ENCODE results near the gene PACSIN1.

Gene PACSIN1

GRCh38 chr6:34547701-34548644 lies 82.1 kb downstream of the PACSIN1 start:
- no peak for DNase-seq

- DNase-seq = no peak
These were observed 83.3 kb downstream of the PACSIN1 start for GRCh38 chr6:34549026-34549803.

- DNase-seq = no peak
These were observed 83.9 kb downstream of the PACSIN1 start for GRCh38 chr6:34549804-34550202.

GRCh38 chr6:34551720-34552119 lies 85.8 kb downstream of the PACSIN1 start:
- DNase-seq = no peak

- no peak for DNase-seq
These were observed 86.7 kb downstream of the PACSIN1 start for GRCh38 chr6:34552620-34553019.

GRCh38 chr6:34553146-34553545 lies 87.3 kb downstream of the PACSIN1 start:
- no peak for DNase-seq

- DNase-seq = no peak
These were observed 87.9 kb downstream of the PACSIN1 start for GRCh38 chr6:34553750-34554149.

- DNase-seq = no peak
These were observed 88.6 kb downstream of the PACSIN1 start for GRCh38 chr6:34554291-34555006.

GRCh38 chr6:34555007-34555322 lies 89.1 kb downstream of the PACSIN1 start:
- DNase-seq = no peak

GRCh38 chr6:34555328-34555727 lies 89.5 kb downstream of the PACSIN1 start:
- no peak for DNase-seq

- DNase-seq = no peak
These were observed 90.2 kb downstream of the PACSIN1 start, which contains the start of gene SPDEF for GRCh38 chr6:34556031-34556471. Gene SPDEF (minus strand): TSS chr6:34556329. CDS start chr6:34544455, 11,874 bp downstream.

- DNase-seq = no peak
These were observed 90.6 kb downstream of the PACSIN1 start for GRCh38 chr6:34556493-34556892.

GRCh38 chr6:34557228-34557627 lies 91.4 kb downstream of the PACSIN1 start:
- no peak for DNase-seq

GRCh38 chr6:34558172-34558714 lies 92.4 kb downstream of the PACSIN1 start:
- no peak for DNase-seq

GRCh38 chr6:34559651-34560365 lies 93.9 kb downstream of the PACSIN1 start:
- DNase-seq = no peak

- DNase-seq = no peak
These were observed 94.7 kb downstream of the PACSIN1 start for GRCh38 chr6:34560366-34561226.

- DNase-seq = no peak
These were observed 95.3 kb downstream of the PACSIN1 start for GRCh38 chr6:34561227-34561530.

- DNase-seq = no peak
These were observed 96.5 kb downstream of the PACSIN1 start for GRCh38 chr6:34562350-34562749.

GRCh38 chr6:34562861-34563512 lies 97.1 kb downstream of the PACSIN1 start:
- DNase-seq = no peak

GRCh38 chr6:34563513-34563870 lies 97.6 kb downstream of the PACSIN1 start:
- DNase-seq = no peak

- no peak for DNase-seq
These were observed 98.3 kb downstream of the PACSIN1 start for GRCh38 chr6:34564181-34564580.
